Mesendoderm (in vitro differentiated cells): ENCODE results near the gene TRIM13.

Source experiments
- DNase-seq: peaks from one replicate; pipeline ENCODE4 v3.0.0; 2013
- H2AK5ac ChIP-seq: 2 replicates; pipeline ENCODE4 v1.6.1; 2013; ENCODE audit warnings: low read length, inconsistent platforms
- H2BK120ac ChIP-seq: 2 replicates; pipeline ENCODE4 v1.6.1; 2013; ENCODE audit warnings: low read depth, mild to moderate bottlenecking, low read length, moderate library complexity, mixed read lengths
- H2BK15ac ChIP-seq: replicated peaks from 2 replicates; pipeline ENCODE4 v1.6.1; 2013; ENCODE audit warnings: low read depth, mild to moderate bottlenecking, moderate library complexity
- H2BK5ac ChIP-seq: 2 replicates; pipeline ENCODE4 v1.6.1; 2013; ENCODE audit warnings: low read length, inconsistent platforms
- H3K18ac ChIP-seq: 2 replicates; pipeline ENCODE4 v1.6.1; 2013; ENCODE audit warnings: mild to moderate bottlenecking, low read length, mixed read lengths
- H3K23ac ChIP-seq: one replicate; pipeline ENCODE4 v1.6.1; 2013; ENCODE audit warnings: low read length
- H3K27ac ChIP-seq: 2 replicates; pipeline ENCODE4 v1.5.1; 2013; ENCODE audit warnings: low read depth, mild to moderate bottlenecking, inconsistent platforms, low read length, moderate library complexity
- H3K27me3 ChIP-seq: 2 replicates; pipeline ENCODE4 v1.6.1; 2013; ENCODE audit warnings: low read length, control low read depth, mild to moderate bottlenecking, inconsistent platforms; ENCODE audit not compliant: insufficient read depth, poor library complexity
- H3K36me3 ChIP-seq: 2 replicates; pipeline ENCODE4 v1.6.1; 2013; ENCODE audit warnings: low read length, inconsistent platforms; ENCODE audit not compliant: control insufficient read depth, insufficient read depth
- H3K4ac ChIP-seq: one replicate; pipeline ENCODE4 v1.6.1; 2013; ENCODE audit warnings: low read depth, mild to moderate bottlenecking, low read length, moderate library complexity
- H3K4me1 ChIP-seq: 2 replicates; pipeline ENCODE4 v1.6.1; 2013; ENCODE audit warnings: low read depth, low read length, inconsistent platforms; ENCODE audit not compliant: control insufficient read depth
- H3K4me2 ChIP-seq: 2 replicates; pipeline ENCODE4 v1.6.1; 2013; ENCODE audit warnings: low read length
- H3K4me3 ChIP-seq: 2 replicates; pipeline ENCODE4 v1.5.1; 2013; ENCODE audit warnings: mild to moderate bottlenecking, low read length
- H3K56ac ChIP-seq: one replicate; pipeline ENCODE4 v1.6.1; 2013; ENCODE audit warnings: low read length
- H3K79me1 ChIP-seq: 2 replicates; pipeline ENCODE4 v1.6.1; 2013; ENCODE audit warnings: low read length, inconsistent platforms
- H3K79me2 ChIP-seq: 2 replicates; pipeline ENCODE4 v1.6.1; 2013; ENCODE audit warnings: mild to moderate bottlenecking, low read length; ENCODE audit not compliant: control insufficient read depth, insufficient read depth
- H3K9ac ChIP-seq: 2 replicates; pipeline ENCODE4 v1.6.1; 2013; ENCODE audit warnings: low read length, inconsistent platforms
- H4K5ac ChIP-seq: one replicate; pipeline ENCODE4 v1.6.1; 2013; ENCODE audit warnings: low read length
- H4K8ac ChIP-seq: one replicate; pipeline ENCODE4 v1.6.1; 2013; ENCODE audit warnings: low read depth, mild to moderate bottlenecking, control low read depth, low read length, moderate library complexity
- WGBS: extraction: QIAGEN DNeasy Blood & Tissue Kit; methylation state at CpG from one replicate; pipeline ENCODE4 v1.1.7; 2013; ENCODE audit warnings: low lambda C conversion rate, missing lambda C conversion rate; ENCODE audit not compliant: insufficient coverage; ENCODE audit errors: extremely low coverage; 5-methylcytosine and 5-hydroxymethylcytosine counted together

The TRIM13 gene

DNA sequence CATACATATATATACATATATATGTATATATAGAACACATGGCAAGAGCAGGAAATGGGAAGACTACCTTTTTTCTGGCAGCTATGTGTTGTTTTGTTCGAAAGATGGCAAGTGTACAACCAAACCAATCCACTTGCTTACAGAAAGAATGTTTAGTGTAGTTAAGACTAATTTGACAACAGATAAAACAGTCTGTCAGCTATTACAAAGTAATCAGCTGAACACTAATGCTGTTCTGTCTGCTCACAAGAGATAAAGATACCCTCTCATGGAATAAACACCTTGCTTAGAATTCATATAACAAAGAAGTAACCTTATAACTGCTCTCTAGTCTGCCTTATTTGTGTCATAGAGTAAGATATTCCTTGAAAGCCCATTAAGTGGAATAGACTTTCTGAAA is 17.5 kb downstream of the TRIM13 start:
- no peak overlapping the region for H3K4ac ChIP-seq
- H3K4me1 ChIP-seq, result peaks cover 5% of the 10 kb centered on the region
- no peak overlapping the region for H4K8ac ChIP-seq
- peaks cover 6% of the 10 kb centered on the region for H3K79me1 ChIP-seq
- no peak overlapping the region for H3K56ac ChIP-seq
- H3K27ac ChIP-seq, result no peak overlapping the region
- no peak overlapping the region for H2BK15ac ChIP-seq
- peaks cover 1% of the 10 kb centered on the region for H3K79me2 ChIP-seq
- H3K23ac ChIP-seq, result no peak overlapping the region
- no peaks in the 10 kb centered on the region for H3K27me3 ChIP-seq
- H3K36me3 ChIP-seq, result peaks cover 5% of the 10 kb centered on the region
- no peak overlapping the region for H2AK5ac ChIP-seq
- H2BK5ac ChIP-seq, result no peak overlapping the region
- DNase-seq, result peak; percentile 52
- H2BK120ac ChIP-seq, result no peak overlapping the region
- H3K9ac ChIP-seq, result no peak overlapping the region
- no peak overlapping the region for H3K4me2 ChIP-seq
- no CpG with 5 or more reads among the region's 1 CpG for WGBS
- H3K4me3 ChIP-seq, result no peak overlapping the region
- H3K18ac ChIP-seq, result no peak overlapping the region
- no peak overlapping the region for H4K5ac ChIP-seq

DNA sequence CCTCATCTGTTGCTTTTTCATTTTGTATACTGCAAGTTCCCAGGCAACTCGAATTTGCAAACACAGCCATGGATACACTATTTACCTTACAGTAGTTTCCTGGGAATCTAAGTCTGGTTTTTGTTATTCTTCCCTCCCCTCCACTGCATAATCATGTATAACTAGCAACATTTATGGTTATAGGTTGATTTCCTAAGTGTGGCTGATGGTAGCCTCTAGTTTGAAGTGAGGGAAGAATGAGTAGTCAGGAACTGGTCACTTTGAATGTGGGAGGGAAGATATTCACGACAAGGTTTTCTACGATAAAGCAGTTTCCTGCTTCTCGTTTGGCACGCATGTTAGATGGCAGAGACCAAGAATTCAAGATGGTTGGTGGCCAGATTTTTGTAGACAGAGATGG is 18.4 kb downstream of the TRIM13 start, which contains the start of gene KCNRG:
KCNRG (plus strand) TSS at position 187 of the 400 bp plus-strand sequence; CDS start at position 237, 50 bp downstream.
- Histone ChIP-seq H3K4me3 (no peak within 1 kb of the TSS), H4K5ac (no peak within 1 kb of the TSS), H3K18ac (no peak within 1 kb of the TSS), H3K27ac (no peak within 1 kb of the TSS), H2BK15ac (no peak within 1 kb of the TSS), H3K4ac (no peak within 1 kb of the TSS), H3K4me1 (peaks cover 5% of the 10 kb centered on the region), H3K9ac (no peak within 1 kb of the TSS), H3K36me3 (peaks cover 5% of the 10 kb centered on the region), H3K79me1 (peaks cover 6% of the 10 kb centered on the region), H4K8ac (no peak within 1 kb of the TSS), H3K79me2 (peaks cover 1% of the 10 kb centered on the region), H2BK5ac (no peak within 1 kb of the TSS), H3K27me3 (no peaks in the 10 kb centered on the region), H3K4me2 (no peak within 1 kb of the TSS), H2AK5ac (no peak within 1 kb of the TSS), H2BK120ac (no peak within 1 kb of the TSS), H3K23ac (no peak within 1 kb of the TSS), H3K56ac (no peak within 1 kb of the TSS)
- no peak for DNase-seq
- no CpG with 5 or more reads among the region's 5 CpGs for WGBS

GRCh38 chr13:50015750-50016149 is 18.9 kb downstream of the TRIM13 start:
- Histone ChIP-seq H3K9ac (no peak overlapping the region), H3K27me3 (no peaks in the 10 kb centered on the region), H4K5ac (no peak overlapping the region), H3K79me1 (peaks cover 6% of the 10 kb centered on the region), H2BK15ac (no peak overlapping the region), H3K27ac (no peak overlapping the region), H3K4me2 (no peak overlapping the region), H3K4ac (no peak overlapping the region), H3K56ac (no peak overlapping the region), H3K4me3 (no peak overlapping the region), H2AK5ac (no peak overlapping the region), H2BK120ac (no peak overlapping the region), H3K36me3 (peaks cover 5% of the 10 kb centered on the region), H3K23ac (no peak overlapping the region), H4K8ac (no peak overlapping the region), H3K4me1 (peaks cover 5% of the 10 kb centered on the region), H3K79me2 (peaks cover under 1% of the 10 kb centered on the region), H2BK5ac (no peak overlapping the region), H3K18ac (no peak overlapping the region)
- no CpG with 5 or more reads among the region's 4 CpGs for WGBS
- peak; percentile 40 for DNase-seq

DNA sequence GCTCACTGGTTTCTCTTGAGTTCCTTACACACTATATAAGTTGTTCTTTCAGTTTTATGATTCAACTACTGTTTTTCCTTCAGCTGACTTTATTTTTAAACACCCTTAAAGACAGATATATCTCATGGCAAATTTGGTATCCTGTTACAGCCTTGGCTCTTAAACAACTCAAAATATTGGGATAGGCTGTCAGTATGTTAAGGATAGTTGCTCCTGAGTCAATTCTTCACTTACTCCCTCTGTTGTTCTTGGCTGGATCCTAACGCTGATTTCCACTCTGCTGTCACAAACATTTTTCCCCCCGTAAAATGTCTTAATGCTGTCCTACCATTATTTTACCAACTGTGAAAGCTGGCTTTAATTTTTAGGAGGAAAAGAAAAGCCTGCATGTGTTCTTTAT is 19.6 kb downstream of the TRIM13 start:
- Histone ChIP-seq H3K79me2 (no peaks in the 10 kb centered on the region), H3K56ac (no peak overlapping the region), H3K79me1 (peaks cover 3% of the 10 kb centered on the region), H2BK15ac (no peak overlapping the region), H3K4ac (no peak overlapping the region), H4K8ac (no peak overlapping the region), H3K9ac (no peak overlapping the region), H3K4me2 (no peak overlapping the region), H2BK120ac (no peak overlapping the region), H4K5ac (no peak overlapping the region), H3K23ac (no peak overlapping the region), H3K27ac (no peak overlapping the region), H3K36me3 (peaks cover 5% of the 10 kb centered on the region), H3K27me3 (no peaks in the 10 kb centered on the region), H3K4me3 (no peak overlapping the region), H3K18ac (no peak overlapping the region), H2BK5ac (no peak overlapping the region), H3K4me1 (peaks cover 5% of the 10 kb centered on the region), H2AK5ac (no peak overlapping the region)
- no CpG with 5 or more reads among the region's 2 CpGs for WGBS
- no peak for DNase-seq

- H3K4ac ChIP-seq, result no peak overlapping the region
- no peak overlapping the region for H4K8ac ChIP-seq
- H3K4me2 ChIP-seq, result no peak overlapping the region
- H3K79me1 ChIP-seq, result no peaks in the 10 kb centered on the region
- H3K4me3 ChIP-seq, result no peak overlapping the region
- no peak overlapping the region for H3K23ac ChIP-seq
- H2BK120ac ChIP-seq, result no peak overlapping the region
- no peak overlapping the region for H3K56ac ChIP-seq
- no peak overlapping the region for H3K27ac ChIP-seq
- H2BK5ac ChIP-seq, result no peak overlapping the region
- no peaks in the 10 kb centered on the region for H3K79me2 ChIP-seq
- no peak overlapping the region for H2AK5ac ChIP-seq
- no peak overlapping the region for H3K9ac ChIP-seq
- DNase-seq, result no peak
- H4K5ac ChIP-seq, result no peak overlapping the region
- H2BK15ac ChIP-seq, result no peak overlapping the region
- H3K4me1 ChIP-seq, result peaks cover 5% of the 10 kb centered on the region
- H3K36me3 ChIP-seq, result no peaks in the 10 kb centered on the region
- H3K27me3 ChIP-seq, result no peaks in the 10 kb centered on the region
- H3K18ac ChIP-seq, result no peak overlapping the region
Observed at GRCh38 chr13:50017819-50018218, 21.0 kb downstream of the TRIM13 start.

DNA sequence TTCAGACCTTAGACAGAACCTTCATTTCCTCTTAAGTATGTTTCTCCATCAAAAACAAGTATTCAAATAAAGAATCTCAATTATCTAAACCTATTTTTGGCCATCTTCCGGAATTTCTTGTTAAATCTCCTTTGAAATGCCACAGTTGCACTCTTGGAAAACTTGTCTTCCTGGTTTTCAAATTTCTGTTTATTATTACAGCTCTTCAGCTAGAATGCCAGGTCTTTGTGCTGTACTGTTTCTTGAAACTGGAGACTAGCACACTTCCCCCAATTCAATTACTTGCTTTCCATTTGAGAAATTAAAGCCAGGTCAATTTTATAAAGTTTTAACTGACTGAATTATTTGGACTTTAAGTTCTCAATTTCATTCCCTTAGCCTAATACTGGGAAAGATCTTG is 28.6 kb downstream of the TRIM13 start:
- Histone ChIP-seq H3K27ac (no peak overlapping the region), H3K4me2 (no peak overlapping the region), H4K5ac (no peak overlapping the region), H3K36me3 (no peaks in the 10 kb centered on the region), H3K56ac (no peak overlapping the region), H3K23ac (no peak overlapping the region), H2BK5ac (no peak overlapping the region), H4K8ac (no peak overlapping the region), H2BK120ac (no peak overlapping the region), H3K4me3 (no peak overlapping the region), H2AK5ac (no peak overlapping the region), H3K9ac (no peak overlapping the region), H3K4ac (no peak overlapping the region), H3K27me3 (no peaks in the 10 kb centered on the region), H3K79me2 (no peaks in the 10 kb centered on the region), H3K79me1 (no peaks in the 10 kb centered on the region), H3K18ac (no peak overlapping the region), H3K4me1 (no peaks in the 10 kb centered on the region), H2BK15ac (no peak overlapping the region)
- DNase-seq, result no peak
- no CpG with 5 or more reads among the region's 1 CpG for WGBS
